HepG2 (cell line): ENCODE results near the gene TAGLN2. TPM values are rescaled to one million over a fixed set of nuclear protein-coding genes. Genes with fewer than 3 reads are reported as not detected.

Experiments
- ATAC-seq: fragments of 200-7000 bp; cut with Tn5 transposase; 3 replicates; pipeline ENCODE4 v1.9.1; 2020; ENCODE audit warnings: mild to moderate bottlenecking, moderate library complexity
- BruUV-seq: library from RNA; stranded (reverse); fragments of 400-500 nt; replicated peaks from 2 replicates; lab custom pipeline; 2021; lab: Mats Ljungman, UMichigan
- CTCF ChIA-PET: fragments of 300-600 bp; formaldehyde crosslinking; extraction: SDS; loops from one replicate; lab custom pipeline; 2021; ENCODE audit warnings: low total read pairs, inconsistent platforms, low intra/inter-chr PET ratio; lab: Yijun Ruan, JAX
- POLR2A ChIA-PET: fragments of 350-600 bp; sonication (Branson Sonifier 250); formaldehyde crosslinking; loops from one replicate; lab custom pipeline; 2020; ENCODE audit warnings: antibody characterized with exemption, inconsistent platforms; lab: Yijun Ruan, JAX
- DNase-seq: peaks from one replicate; pipeline ENCODE4 v3.0.0-alpha.2; 2015; ENCODE audit warnings: low spot score
- FAIRE-seq: peaks from 3 replicates; lab custom pipeline; 2011; peaks lifted over from hg19 to GRCh38; lab: Jason Lieb, UNC
- H2AFZ ChIP-seq: one replicate; pipeline ENCODE4 v1.6.1; 2011; ENCODE audit warnings: low read length, inconsistent platforms
- H3K27ac ChIP-seq: fragments of 300-600 bp; 3 replicates; pipeline ENCODE4 v1.8.0; 2011; ENCODE audit warnings: mixed run types, mild to moderate bottlenecking, mixed read lengths, low read length, inconsistent platforms; ENCODE audit not compliant: insufficient read depth; ENCODE audit errors: extremely low read length
- H3K27me3 ChIP-seq, 2 experiments: fragments of 200-600 bp in 1 of 2; 2 replicates in 1 of 2; 3 replicates in 1 of 2; pipeline versions ENCODE4 v1.6.0 to v1.8.0; 2011; ENCODE audit warnings: low read length in 2 of 2, mild to moderate bottlenecking in 2 of 2, moderate library complexity in 2 of 2, inconsistent platforms in 1 of 2; ENCODE audit not compliant: insufficient read depth in 2 of 2, control insufficient read depth in 1 of 2
- H3K36me3 ChIP-seq, 2 experiments: fragments of 200-600 bp in 1 of 2; replicated peaks in 1 of 2; 2 replicates in 1 of 2; 3 replicates in 1 of 2; pipeline versions ENCODE4 v1.5.1 to v1.8.0; 2011; ENCODE audit warnings: low read length in 2 of 2, inconsistent platforms in 1 of 2; ENCODE audit not compliant: insufficient read depth in 2 of 2, control insufficient read depth in 1 of 2
- H3K4me1 ChIP-seq: 2 replicates; pipeline ENCODE4 v1.5.1; 2012; ENCODE audit warnings: low read length, inconsistent platforms; ENCODE audit not compliant: insufficient read depth
- H3K4me2 ChIP-seq: 2 replicates; pipeline ENCODE4 v1.6.0; 2011; ENCODE audit warnings: low read depth, low read length, inconsistent platforms
- H3K4me3 ChIP-seq, 3 experiments: fragments of 200-600 bp in 1 of 3; sonication (generic), shearing (Covaris generic) in 1 of 3; replicated peaks in 1 of 3; 2 replicates each; pipeline ENCODE4 v1.5.1; 2011 to 2016; ENCODE audit warnings: low read length in 3 of 3, inconsistent platforms in 2 of 3, low read depth in 2 of 3, mild to moderate bottlenecking in 2 of 3, control low read depth in 1 of 3, mixed read lengths in 1 of 3; ENCODE audit not compliant: insufficient read depth in 1 of 3
- H3K79me2 ChIP-seq: one replicate; pipeline ENCODE4 v1.6.1; 2011; ENCODE audit warnings: low read length, inconsistent platforms; ENCODE audit not compliant: insufficient read depth
- H3K9ac ChIP-seq: 2 replicates; pipeline ENCODE4 v1.6.0; 2011; ENCODE audit warnings: mild to moderate bottlenecking, low read depth, low read length, inconsistent platforms; ENCODE audit not compliant: insufficient read depth
- H3K9me3 ChIP-seq: 2 replicates; pipeline ENCODE4 v1.5.1; 2012; ENCODE audit warnings: mild to moderate bottlenecking, low read length
- H4K20me1 ChIP-seq: 2 replicates; pipeline ENCODE4 v1.6.0; 2011; ENCODE audit warnings: inconsistent platforms, mild to moderate bottlenecking, low read length, moderate library complexity; ENCODE audit not compliant: insufficient read depth
- ATF2 ChIP-seq: sonication (generic); formaldehyde crosslinking; IDR thresholded peaks from 2 replicates; pipeline ENCODE4 v1.4.0; 2020; ENCODE audit warnings: missing genetic modification reagents
- CEBPB ChIP-seq: IDR thresholded peaks from 2 replicates; pipeline ENCODE4 v1.6.1; 2011; ENCODE audit warnings: low read depth, low read length, improper control_type of control experiment, borderline replicate concordance
- FOXO1 ChIP-seq: sonication (generic); formaldehyde crosslinking; IDR thresholded peaks from 2 replicates; pipeline ENCODE4 v1.4.0; 2020; ENCODE audit warnings: missing genetic modification reagents
- LRRFIP1 ChIP-seq: sonication (generic); formaldehyde crosslinking; conservative IDR thresholded peaks from 2 replicates; pipeline ENCODE4 v1.4.0; 2020; ENCODE audit warnings: missing genetic modification reagents
- MED8 ChIP-seq: sonication (generic); formaldehyde crosslinking; IDR thresholded peaks from 2 replicates; pipeline ENCODE4 v1.8.1; 2023; ENCODE audit warnings: mild to moderate bottlenecking, missing genetic modification reagents; ENCODE audit not compliant: insufficient replicate concordance
- MEIS2 ChIP-seq: sonication (generic); formaldehyde crosslinking; IDR thresholded peaks from 2 replicates; pipeline ENCODE4 v1.9.0; 2021; ENCODE audit warnings: mild to moderate bottlenecking, missing genetic modification reagents
- NCOA5 ChIP-seq: sonication (generic); formaldehyde crosslinking; IDR thresholded peaks from 2 replicates; pipeline ENCODE4 v1.4.0; 2020; ENCODE audit warnings: missing genetic modification reagents
- NPAS2 ChIP-seq: sonication (generic); formaldehyde crosslinking; IDR thresholded peaks from 2 replicates; pipeline ENCODE4 v1.8.0; 2022; ENCODE audit warnings: mild to moderate bottlenecking, missing genetic modification reagents, borderline replicate concordance
- RXRB ChIP-seq: IDR thresholded peaks from 2 replicates; pipeline ENCODE4 v1.6.1; 2016; ENCODE audit warnings: borderline replicate concordance, missing genetic modification reagents, missing compliant biosample characterization
- TCF7 ChIP-seq: sonication (generic); IDR thresholded peaks from 2 replicates; pipeline ENCODE4 v1.6.1; 2016; ENCODE audit warnings: antibody characterized with exemption, low read depth
- YEATS4 ChIP-seq: sonication (generic); formaldehyde crosslinking; IDR thresholded peaks from 2 replicates; pipeline ENCODE4 v1.4.0; 2020; ENCODE audit warnings: missing genetic modification reagents, borderline replicate concordance
- ZKSCAN5 ChIP-seq: sonication (generic); formaldehyde crosslinking; IDR thresholded peaks from 2 replicates; pipeline ENCODE4 v1.5.1; 2020; ENCODE audit warnings: mild to moderate bottlenecking, missing genetic modification reagents
- ZNF207 ChIP-seq: fragments of 450-650 bp; IDR thresholded peaks from 2 replicates; pipeline ENCODE4 v1.6.1; 2016; ENCODE audit warnings: antibody characterized with exemption, borderline replicate concordance
- ZNF644 ChIP-seq: IDR thresholded peaks from 2 replicates; pipeline ENCODE4 v1.6.1; 2016; ENCODE audit warnings: low read depth
- WGBS: methylation state at CpG from one replicate; pipeline ENCODE4 v1.1.6; 2017; ENCODE audit warnings: low lambda C conversion rate; 5-methylcytosine and 5-hydroxymethylcytosine counted together
- in situ Hi-C: cut with HindIII; loops from 2 replicates; pipeline ENCODE4 v1.10.0; 2017; ENCODE audit warnings: low pct_unique_long_range_greater_than_20kb; ENCODE audit not compliant: extremely low pct_ligation_motif_present
- intact Hi-C: fragments of 100-400 bp; cut with micrococcal nuclease; formaldehyde crosslinking; loops from one replicate; pipeline ENCODE4 v1.10.0; 2022; ENCODE audit not compliant: unreplicated experiment
- polyA plus RNA-seq, 8 experiments: library from polyadenylated mRNA; depleted of rRNA in 3 of 8; stranded (reverse) in 7 of 8; unstranded in 1 of 8; fragments of >200 nt; fragmentation: Illumina TruSeq in 4 of 8; extraction: Trizol in 4 of 8; gene quantifications; 2 replicates each; pipeline versions ENCODE4 v1.2.1 to v1.2.3, GENCODE V29; 2011 to 2016; ENCODE audit warnings: low read depth in 4 of 8, missing spikeins in 1 of 8, mixed read lengths in 1 of 8; ENCODE audit not compliant: insufficient read depth in 1 of 8
- total RNA-seq, 5 experiments: library from RNA; depleted of rRNA; stranded (reverse); fragments of >200 nt; fragmentation: Illumina TruSeq; extraction: Trizol; gene quantifications; 2 replicates each; pipeline ENCODE4 v1.2.3, GENCODE V29; 2016; ENCODE audit warnings: low read depth in 1 of 5

TAGLN2 gene
- total and polyA plus RNA-seq, 2 of the 13 experiments (the other 11 are each of a cell fraction or from before 2014, with no cell fraction given): 6.7 to 17.2 TPM

- no peak for TF ChIP-seq ZNF207
Observed at GRCh38 chr1:159911326-159912070, 13.8 kb downstream of the TAGLN2 start (continued).

- FAIRE-seq (no peak), ATAC-seq (no peak), DNase-seq (no peak)
- no peak overlapping the region for H3K4me3 ChIP-seq
- CTCF ChIA-PET: no interaction called here
- no peaks in the 10 kb centered on the region for H3K79me2 ChIP-seq
- H3K27me3 ChIP-seq: peaks cover 0 to 4% of the 10 kb centered on the region in 2 experiments; a peak in 1 of 5 replicates
- 15% methylated on average over 9 of the region's 9 CpGs for WGBS
- no peaks in the 10 kb centered on the region for H3K36me3 ChIP-seq
- no peaks in the 10 kb centered on the region for H4K20me1 ChIP-seq
- no peak overlapping the region for H3K27ac ChIP-seq
- in situ Hi-C loops: no loop called here
- no TSS peak for BruUV-seq
- no peak overlapping the region for H2AFZ ChIP-seq
- peaks cover 13% of the 10 kb centered on the region for H3K4me1 ChIP-seq
- intact Hi-C loops: no loop called here
- H3K9me3 ChIP-seq: no peaks in the 10 kb centered on the region
- H3K9ac ChIP-seq: no peak overlapping the region
- no peak overlapping the region for H3K4me2 ChIP-seq
- POLR2A ChIA-PET: no interaction called here
- TF ChIP-seq NPAS2 (CRISPR knock-in tag) (no peak), NCOA5 (CRISPR knock-in tag) (no peak), TCF7 (no peak), MEIS2 (CRISPR knock-in tag) (no peak), RXRB (CRISPR knock-in tag) (no peak), FOXO1 (CRISPR knock-in tag) (no peak), LRRFIP1 (CRISPR knock-in tag) (no peak), CEBPB (no peak), ZKSCAN5 (CRISPR knock-in tag) (no peak), ZNF644 (CRISPR knock-in tag) (no peak), YEATS4 (CRISPR knock-in tag) (no peak), ATF2 (CRISPR knock-in tag) (no peak), MED8 (CRISPR knock-in tag) (no peak)
Observed at GRCh38 chr1:159908031-159908940, 17.0 kb downstream of the TAGLN2 start.
